Colonic mucosa (tissue), 4 donors: ENCODE data around the gene NIPAL4. TPM values are rescaled to one million over a fixed set of nuclear protein-coding genes. Genes with fewer than 3 reads are reported as not detected.

Experiments used
- DNase-seq: peaks from one replicate; pipeline ENCODE4 v3.0.0-alpha.2; 2020
- H3K27ac ChIP-seq: fragments of 200-600 bp; one replicate; pipeline ENCODE4 v1.8.0; 2021
- H3K27me3 ChIP-seq: fragments of 200-600 bp; one replicate; pipeline ENCODE4 v1.8.0; 2021
- H3K36me3 ChIP-seq: fragments of 200-600 bp; one replicate; pipeline ENCODE4 v1.8.0; 2021
- H3K4me1 ChIP-seq: fragments of 200-600 bp; one replicate; pipeline ENCODE4 v1.8.0; 2021; ENCODE audit warnings: mild to moderate bottlenecking
- H3K4me3 ChIP-seq: fragments of 200-600 bp; one replicate; pipeline ENCODE4 v1.8.0; 2021
- H3K9ac ChIP-seq, 2 donors: one replicate each; pipeline ENCODE4 v1.7.0; 2013; ENCODE audit warnings: control low read depth in 2 of 2, low read depth in 2 of 2, low read length in 2 of 2
- H3K9me3 ChIP-seq: fragments of 200-600 bp; one replicate; pipeline ENCODE4 v1.8.0; 2021
- intact Hi-C: fragments of 100-400 bp; cut with DNase I; formaldehyde crosslinking; loops from one replicate; pipeline ENCODE4 v1.14.1; 2022
- total RNA-seq, 2 donors: library from RNA; stranded (reverse); fragmentation: NEBNext Ultra II Directional in 1 of 2; extraction: Animal tissue kit (Norgen Biotek cat#: 25700) in 1 of 2; gene quantifications; one replicate each; pipeline ENCODE4 v1.2.1, GENCODE V29; 2021
- TF ChIP-seq, protein P1 (sequence below): fragments of 200-600 bp; IDR thresholded peaks from one replicate; pipeline ENCODE4 v1.8.0; 2022; ENCODE audit warnings: antibody characterized with exemption, mild to moderate bottlenecking
- donor health status: healthy.
- donor health status: DM: no; HTN: no; CAD: no.
- donor health status: DM: no; HTN: no; CAD: no.

Gene NIPAL4
- total RNA-seq, 2 donors from 2014 or later = 1.4 TPM; not detected in 1

DNA sequence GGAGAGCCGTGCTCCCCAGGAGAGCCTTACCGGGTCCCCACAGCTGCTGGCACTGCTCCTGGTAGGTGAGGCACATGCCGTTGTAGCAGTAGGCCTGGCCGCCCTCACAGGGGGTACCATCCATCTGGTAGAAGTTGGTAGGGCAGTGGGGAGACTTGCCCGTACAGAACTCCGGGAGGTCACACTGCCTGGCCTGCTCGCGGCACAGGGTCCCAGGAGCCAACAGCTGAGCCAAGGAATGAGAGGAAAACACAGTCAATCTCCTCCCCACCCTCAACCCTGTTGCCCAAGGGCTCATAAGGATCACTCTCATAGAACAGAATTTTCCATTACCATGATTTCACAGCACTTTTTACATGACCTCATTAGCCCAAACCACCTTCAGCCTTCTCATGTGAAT, 36.9 kb downstream of the NIPAL4 start:
- Histone ChIP-seq H3K9me3 (no peaks in the 10 kb centered on the region), H3K36me3 (no peaks in the 10 kb centered on the region), H3K4me1 (no peaks in the 10 kb centered on the region), H3K27me3 (no peaks in the 10 kb centered on the region), H3K27ac (no peak overlapping the region), H3K9ac (no peak overlapping the region), H3K4me3 (no peak overlapping the region)
- DNase-seq = no peak
- TF ChIP-seq, protein P1, sequence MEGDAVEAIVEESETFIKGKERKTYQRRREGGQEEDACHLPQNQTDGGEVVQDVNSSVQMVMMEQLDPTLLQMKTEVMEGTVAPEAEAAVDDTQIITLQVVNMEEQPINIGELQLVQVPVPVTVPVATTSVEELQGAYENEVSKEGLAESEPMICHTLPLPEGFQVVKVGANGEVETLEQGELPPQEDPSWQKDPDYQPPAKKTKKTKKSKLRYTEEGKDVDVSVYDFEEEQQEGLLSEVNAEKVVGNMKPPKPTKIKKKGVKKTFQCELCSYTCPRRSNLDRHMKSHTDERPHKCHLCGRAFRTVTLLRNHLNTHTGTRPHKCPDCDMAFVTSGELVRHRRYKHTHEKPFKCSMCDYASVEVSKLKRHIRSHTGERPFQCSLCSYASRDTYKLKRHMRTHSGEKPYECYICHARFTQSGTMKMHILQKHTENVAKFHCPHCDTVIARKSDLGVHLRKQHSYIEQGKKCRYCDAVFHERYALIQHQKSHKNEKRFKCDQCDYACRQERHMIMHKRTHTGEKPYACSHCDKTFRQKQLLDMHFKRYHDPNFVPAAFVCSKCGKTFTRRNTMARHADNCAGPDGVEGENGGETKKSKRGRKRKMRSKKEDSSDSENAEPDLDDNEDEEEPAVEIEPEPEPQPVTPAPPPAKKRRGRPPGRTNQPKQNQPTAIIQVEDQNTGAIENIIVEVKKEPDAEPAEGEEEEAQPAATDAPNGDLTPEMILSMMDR = no peak
- intact Hi-C loops = no loop called here

DNA sequence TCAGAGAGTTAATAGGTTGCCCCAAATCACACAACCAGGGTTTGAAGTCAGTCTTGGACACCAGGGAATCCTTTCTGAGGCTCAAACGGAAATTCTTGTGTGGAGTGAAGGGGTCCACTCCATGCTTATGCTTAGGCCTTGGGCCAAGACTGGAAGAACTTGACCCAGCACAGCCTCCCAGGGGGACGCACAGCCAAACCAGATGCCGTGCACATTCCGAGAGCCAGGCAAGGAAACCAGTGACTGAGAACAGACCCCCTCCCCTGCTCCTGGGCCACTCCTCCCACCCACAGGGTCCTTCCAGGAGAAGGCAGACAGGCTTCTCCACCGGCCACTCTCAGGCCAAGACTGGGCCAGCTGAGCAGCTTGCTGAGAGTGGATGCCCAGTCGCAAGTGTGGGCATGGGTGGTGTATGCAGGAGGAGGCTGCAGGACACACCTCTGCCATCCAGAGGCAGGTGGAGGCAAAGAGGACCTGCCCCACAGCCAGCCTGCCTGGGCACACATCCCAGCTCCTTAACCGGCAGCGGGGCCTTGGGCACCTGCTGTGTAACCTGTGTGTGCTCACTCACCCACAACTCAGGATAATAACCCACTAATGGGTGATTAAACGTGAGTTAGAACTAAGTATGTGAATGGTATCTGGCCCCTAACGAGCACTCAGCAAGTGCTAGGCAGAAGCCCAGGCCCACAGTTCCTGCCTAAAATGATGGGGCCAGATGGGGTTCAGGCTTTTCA, 38.0 kb downstream of the NIPAL4 start:
- Histone ChIP-seq H3K4me1 (no peaks in the 10 kb centered on the region), H3K9ac (no peak overlapping the region), H3K9me3 (no peaks in the 10 kb centered on the region), H3K27ac (no peak overlapping the region), H3K27me3 (no peaks in the 10 kb centered on the region), H3K4me3 (no peak overlapping the region), H3K36me3 (no peaks in the 10 kb centered on the region)
- no peak for DNase-seq
- intact Hi-C loops = no loop called here
- TF ChIP-seq, protein P1 = no peak

- H3K4me3 ChIP-seq = no peak overlapping the region
- no peak for DNase-seq
- TF ChIP-seq, protein P1 = no peak
- intact Hi-C loops = no loop called here
- H3K27ac ChIP-seq = no peak overlapping the region
- peak overlapping the region in 1 of 2 donors; percentile 46 for H3K9ac ChIP-seq
- no peaks in the 10 kb centered on the region for H3K4me1 ChIP-seq
- no peaks in the 10 kb centered on the region for H3K36me3 ChIP-seq
- H3K27me3 ChIP-seq = no peaks in the 10 kb centered on the region
- H3K9me3 ChIP-seq = no peaks in the 10 kb centered on the region
These were observed 42.2 kb downstream of the NIPAL4 start for GRCh38 chr5:157502143-157502647.

DNA sequence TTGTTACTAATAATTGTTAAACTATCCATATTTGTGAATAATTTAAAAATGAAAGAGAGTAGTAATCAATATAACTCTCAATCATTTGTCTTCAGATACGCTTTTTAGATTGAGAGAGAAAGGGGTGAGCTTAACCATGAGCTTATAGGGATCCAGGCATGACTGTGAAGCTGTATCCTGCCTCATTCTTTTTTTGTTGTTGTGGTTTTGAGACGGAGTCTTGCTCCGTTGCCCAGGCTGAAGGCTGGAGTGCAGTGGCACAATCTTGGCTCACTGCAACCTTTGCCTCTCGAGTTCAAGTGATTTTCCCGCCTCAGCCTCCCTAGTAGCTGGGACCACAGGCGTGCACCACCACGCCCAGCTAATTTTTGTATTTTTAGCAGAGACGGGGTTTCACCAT, 44.0 kb downstream of the NIPAL4 start:
- intact Hi-C loops = no loop called here
- DNase-seq = no peak
- H3K27ac ChIP-seq = no peak overlapping the region

GRCh38 chr5:157505496-157505895, 45.5 kb downstream of the NIPAL4 start:
- no peaks in the 10 kb centered on the region for H3K36me3 ChIP-seq
- H3K27me3 ChIP-seq = no peaks in the 10 kb centered on the region
- no peak overlapping the region for H3K9ac ChIP-seq

More for the DNA sequence above, 44.0 kb downstream of the NIPAL4 start:
- Histone ChIP-seq H3K9me3 (no peaks in the 10 kb centered on the region), H3K9ac (no peak overlapping the region), H3K4me3 (no peak overlapping the region), H3K4me1 (peaks cover 6% of the 10 kb centered on the region), H3K36me3 (no peaks in the 10 kb centered on the region), H3K27me3 (no peaks in the 10 kb centered on the region)
- TF ChIP-seq, protein P1 = no peak

More at GRCh38 chr5:157505496-157505895, 45.5 kb downstream of the NIPAL4 start:
- Histone ChIP-seq H3K4me1 (peaks cover 6% of the 10 kb centered on the region), H3K27ac (no peak overlapping the region), H3K4me3 (no peak overlapping the region), H3K9me3 (no peaks in the 10 kb centered on the region)
- TF ChIP-seq, protein P1 = no peak
- no peak for DNase-seq
- intact Hi-C loops = no loop called here
